OCI-LY1 (cell line): Measurements from ENCODE around the gene ALOX5.

ENCODE experiments used
- H2AFZ ChIP-seq: fragments of 200-600 bp; sonication (generic), shearing (Covaris generic); 2 replicates; pipeline ENCODE4 v1.6.0; 2014; ENCODE audit warnings: antibody characterized with exemption, mild to moderate bottlenecking, low read length
- H3F3A ChIP-seq: fragments of 200-600 bp; sonication (generic), shearing (Covaris generic); 2 replicates; pipeline ENCODE4 v1.6.0; 2014; ENCODE audit warnings: mild to moderate bottlenecking, antibody characterized with exemption, low read length, moderate library complexity; ENCODE audit not compliant: insufficient read depth
- H3K27ac ChIP-seq: fragments of 200-600 bp; sonication (generic); 2 replicates; pipeline ENCODE4 v1.5.1; 2014; ENCODE audit warnings: low read length, mixed run types, mild to moderate bottlenecking, low read depth; ENCODE audit not compliant: poor library complexity, severe bottlenecking
- H3K27me3 ChIP-seq: fragments of 200-600 bp; sonication (generic); 2 replicates; pipeline ENCODE4 v1.6.0; 2014; ENCODE audit warnings: antibody characterized with exemption, mild to moderate bottlenecking, low read length, moderate library complexity; ENCODE audit not compliant: insufficient read depth
- H3K36me3 ChIP-seq: fragments of 200-600 bp; sonication (generic); 2 replicates; pipeline ENCODE4 v1.6.1; 2014; ENCODE audit warnings: mild to moderate bottlenecking, antibody characterized with exemption, low read length, moderate library complexity, mixed read lengths; ENCODE audit not compliant: insufficient read depth
- H3K4me1 ChIP-seq: fragments of 200-600 bp; sonication (generic); 2 replicates; pipeline ENCODE4 v1.5.1; 2014; ENCODE audit warnings: mild to moderate bottlenecking, low read length, moderate library complexity; ENCODE audit not compliant: insufficient read depth, severe bottlenecking
- H3K4me2 ChIP-seq: fragments of 200-600 bp; sonication (generic), shearing (Covaris generic); 2 replicates; pipeline ENCODE4 v1.6.1; 2014; ENCODE audit warnings: low read length
- H3K4me3 ChIP-seq: fragments of 200-600 bp; sonication (generic); 2 replicates; pipeline ENCODE4 v1.5.1; 2014; ENCODE audit warnings: low read length, low read depth, mild to moderate bottlenecking, mixed read lengths; ENCODE audit not compliant: poor library complexity, severe bottlenecking
- H3K79me2 ChIP-seq: fragments of 200-600 bp; shearing (Covaris generic); 2 replicates; pipeline ENCODE4 v1.6.1; 2016; ENCODE audit warnings: mixed run types, low read length, mixed read lengths; ENCODE audit not compliant: insufficient read depth
- H3K9ac ChIP-seq: fragments of 200-600 bp; sonication (generic), shearing (Covaris generic); 2 replicates; pipeline ENCODE4 v1.6.1; 2014; ENCODE audit warnings: mild to moderate bottlenecking, low read length, mixed read lengths
- H3K9me2 ChIP-seq: fragments of 200-600 bp; sonication (generic), shearing (Covaris generic); 2 replicates; pipeline ENCODE4 v1.6.1; 2014; ENCODE audit warnings: low read depth, mild to moderate bottlenecking, low read length, mixed read lengths
- H3K9me3 ChIP-seq: fragments of 200-600 bp; shearing (Covaris generic); 2 replicates; pipeline ENCODE4 v1.6.1; 2014; ENCODE audit warnings: low read length, mixed read lengths
- H4K20me1 ChIP-seq: fragments of 200-600 bp; sonication (generic), shearing (Covaris generic); 2 replicates; pipeline ENCODE4 v1.6.0; 2016; ENCODE audit warnings: mild to moderate bottlenecking, low read length; ENCODE audit not compliant: insufficient read depth
- EZH2 ChIP-seq: fragments of 200-600 bp; sonication (generic), shearing (Covaris generic); IDR thresholded peaks from 2 replicates; pipeline ENCODE4 v1.8.0; 2017; ENCODE audit warnings: borderline replicate concordance, mixed run types, mild to moderate bottlenecking, antibody characterized with exemption, low read length, moderate library complexity, mixed read lengths
- TF ChIP-seq, protein P1 (sequence below): fragments of 200-600 bp; sonication (generic), shearing (Covaris generic); IDR thresholded peaks from 2 replicates; pipeline ENCODE4 v1.5.1; 2017; ENCODE audit warnings: mild to moderate bottlenecking, antibody characterized with exemption, low read length, moderate library complexity, mixed read lengths

ALOX5 gene

GRCh38 chr10:45427262-45427969, 53.4 kb downstream of the ALOX5 start:
- H3K27ac ChIP-seq = no peak overlapping the region
- no peaks in the 10 kb centered on the region for H3K9me3 ChIP-seq
- no peaks in the 10 kb centered on the region for H3K4me1 ChIP-seq
- no peak overlapping the region for H3K4me3 ChIP-seq
- 0 out of 2 replicates have a peak, but pooled peaks cover 4% of the 10 kb centered on the region for H3F3A ChIP-seq
- no peaks in the 10 kb centered on the region for H3K27me3 ChIP-seq
- no peak overlapping the region for H3K4me2 ChIP-seq
- H3K36me3 ChIP-seq = peaks cover 96% of the 10 kb centered on the region
- no peaks in the 10 kb centered on the region for H3K9me2 ChIP-seq
- no peaks in the 10 kb centered on the region for H4K20me1 ChIP-seq
- no peak overlapping the region for H3K9ac ChIP-seq
- H2AFZ ChIP-seq = no peak overlapping the region
- H3K79me2 ChIP-seq = no peaks in the 10 kb centered on the region
- TF ChIP-seq, protein P1, sequence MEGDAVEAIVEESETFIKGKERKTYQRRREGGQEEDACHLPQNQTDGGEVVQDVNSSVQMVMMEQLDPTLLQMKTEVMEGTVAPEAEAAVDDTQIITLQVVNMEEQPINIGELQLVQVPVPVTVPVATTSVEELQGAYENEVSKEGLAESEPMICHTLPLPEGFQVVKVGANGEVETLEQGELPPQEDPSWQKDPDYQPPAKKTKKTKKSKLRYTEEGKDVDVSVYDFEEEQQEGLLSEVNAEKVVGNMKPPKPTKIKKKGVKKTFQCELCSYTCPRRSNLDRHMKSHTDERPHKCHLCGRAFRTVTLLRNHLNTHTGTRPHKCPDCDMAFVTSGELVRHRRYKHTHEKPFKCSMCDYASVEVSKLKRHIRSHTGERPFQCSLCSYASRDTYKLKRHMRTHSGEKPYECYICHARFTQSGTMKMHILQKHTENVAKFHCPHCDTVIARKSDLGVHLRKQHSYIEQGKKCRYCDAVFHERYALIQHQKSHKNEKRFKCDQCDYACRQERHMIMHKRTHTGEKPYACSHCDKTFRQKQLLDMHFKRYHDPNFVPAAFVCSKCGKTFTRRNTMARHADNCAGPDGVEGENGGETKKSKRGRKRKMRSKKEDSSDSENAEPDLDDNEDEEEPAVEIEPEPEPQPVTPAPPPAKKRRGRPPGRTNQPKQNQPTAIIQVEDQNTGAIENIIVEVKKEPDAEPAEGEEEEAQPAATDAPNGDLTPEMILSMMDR = no peak
- no peak for TF ChIP-seq EZH2

DNA sequence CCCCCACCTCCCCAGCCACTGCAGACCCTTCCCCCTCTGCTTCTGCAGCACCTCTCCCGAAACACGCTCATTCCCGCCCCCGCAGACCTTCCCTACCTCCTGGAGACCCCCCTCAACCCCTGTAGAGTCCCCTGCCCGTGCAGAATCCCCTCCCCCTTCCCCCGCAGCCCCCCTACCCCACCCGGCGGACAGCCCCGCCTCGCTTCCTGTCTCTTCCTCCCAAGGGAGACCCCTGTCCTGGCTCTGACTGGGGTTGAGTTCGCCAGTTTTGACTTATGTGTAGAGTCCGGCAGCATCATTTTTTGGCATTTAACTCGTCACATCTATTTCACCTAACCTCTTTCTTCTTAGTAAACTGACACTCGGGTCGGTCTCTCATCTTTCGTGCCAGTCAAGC, 54.0 kb downstream of the ALOX5 start:
- Histone ChIP-seq H3K79me2 (no peaks in the 10 kb centered on the region), H3K27me3 (no peaks in the 10 kb centered on the region), H3K36me3 (peaks cover 97% of the 10 kb centered on the region), H3K4me1 (no peaks in the 10 kb centered on the region), H3K4me3 (no peak overlapping the region), H4K20me1 (no peaks in the 10 kb centered on the region), H3K9me2 (no peaks in the 10 kb centered on the region), H3K9me3 (no peaks in the 10 kb centered on the region), H3F3A (0 out of 2 replicates have a peak, but pooled peaks cover 4% of the 10 kb centered on the region), H3K27ac (no peak overlapping the region), H3K9ac (no peak overlapping the region), H2AFZ (no peak overlapping the region), H3K4me2 (no peak overlapping the region)
- TF ChIP-seq, protein P1 = no peak
- no peak for TF ChIP-seq EZH2

DNA sequence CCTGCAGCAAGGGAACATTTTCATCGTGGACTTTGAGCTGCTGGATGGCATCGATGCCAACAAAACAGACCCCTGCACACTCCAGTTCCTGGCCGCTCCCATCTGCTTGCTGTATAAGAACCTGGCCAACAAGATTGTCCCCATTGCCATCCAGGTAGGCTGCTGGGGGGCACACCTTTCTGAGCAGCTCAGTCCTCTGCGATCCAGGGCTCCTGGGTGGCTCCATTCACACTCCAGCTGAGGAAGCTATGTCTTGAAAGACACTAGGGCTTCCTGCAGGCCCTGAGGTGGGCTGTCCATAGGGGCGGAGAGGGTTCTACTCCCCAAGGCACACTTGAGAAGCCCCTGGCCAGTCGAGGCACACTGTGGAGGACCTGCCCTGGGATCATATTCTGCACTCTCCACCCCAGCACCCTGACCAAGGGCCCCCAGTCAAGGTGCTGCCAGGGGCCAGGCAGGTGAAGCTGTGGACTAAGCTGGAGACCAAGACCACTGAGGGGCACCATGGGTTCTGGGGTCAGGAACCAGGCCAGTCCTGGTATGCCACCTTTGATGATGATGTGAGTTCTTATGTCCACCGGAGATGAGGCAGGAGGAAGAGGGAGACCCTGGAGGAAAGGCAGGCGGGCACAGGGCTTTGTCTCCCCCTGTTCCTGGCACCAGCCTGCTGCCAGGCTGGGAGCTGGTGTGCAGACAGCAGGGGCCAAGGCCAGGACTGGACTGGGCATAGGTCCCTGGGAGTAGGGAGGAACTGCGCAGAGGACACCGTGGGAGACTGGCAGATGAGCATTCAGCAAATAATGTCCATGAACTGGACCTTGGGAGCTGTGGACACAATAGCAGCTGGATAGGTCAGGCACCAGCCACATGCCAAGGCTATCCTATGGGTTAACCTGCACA, 54.8 kb downstream of the ALOX5 start:
- Histone ChIP-seq H3K9me2 (no peaks in the 10 kb centered on the region), H3K4me2 (no peak overlapping the region), H4K20me1 (no peaks in the 10 kb centered on the region), H3K27me3 (no peaks in the 10 kb centered on the region), H3K4me1 (peaks cover 4% of the 10 kb centered on the region), H3K36me3 (peaks cover 97% of the 10 kb centered on the region), H3K9ac (no peak overlapping the region), H3K79me2 (no peaks in the 10 kb centered on the region), H3F3A (0 out of 2 replicates have a peak, but pooled peaks cover 4% of the 10 kb centered on the region), H3K9me3 (no peaks in the 10 kb centered on the region), H3K4me3 (no peak overlapping the region), H2AFZ (no peak overlapping the region), H3K27ac (no peak overlapping the region)
- TF ChIP-seq, protein P1 = no peak
- TF ChIP-seq EZH2 = no peak
